ENCODE data around the gene HCRT. TPM values are rescaled to one million over a fixed set of nuclear protein-coding genes. Genes with fewer than 3 reads are reported as not detected.

The HCRT gene
- total and polyA plus RNA-seq, 9 donors: not detected

GRCh38 chr17:42179911-42180410 lies 5.3 kb downstream of the HCRT start:
- Histone ChIP-seq H3K27me3 (no peaks in the 10 kb centered on the region), H3K27ac (no peak overlapping the region), H3K36me3 (no peaks in the 10 kb centered on the region), H3K4me1 (ENCODE audit: insufficient read depth) (peaks cover 14% of the 10 kb centered on the region), H3K9me3 (no peaks in the 10 kb centered on the region), H3K4me3 (no peak overlapping the region)
- DNase-seq: peak; percentile 47 to 72 (median 69)
- intact Hi-C loops (cut with DNase I): no loop called here
- TF ChIP-seq EP300 (IDR thresholded peaks at IDR 0.05): no peak
- no peak for TF ChIP-seq CTCF (IDR thresholded peaks at IDR 0.05)
- no peak for TF ChIP-seq POLR2A (IDR thresholded peaks at IDR 0.05)
- WGBS, 3 donors: 9 to 13% (median 10%) methylated on average over 20 of the region's 20 CpGs

- no peaks in the 10 kb centered on the region for H3K9me3 ChIP-seq
- H3K4me3 ChIP-seq: no peak overlapping the region
- WGBS, 3 donors: 28 to 46% (median 37%) methylated on average over 1 of the region's 1 CpG
- no peak for TF ChIP-seq POLR2A (IDR thresholded peaks at IDR 0.05)
- no peak for TF ChIP-seq CTCF (IDR thresholded peaks at IDR 0.05)
- TF ChIP-seq EP300 (IDR thresholded peaks at IDR 0.05): no peak
- intact Hi-C loops (cut with DNase I): no loop called here
- no peaks in the 10 kb centered on the region for H3K36me3 ChIP-seq
- no peaks in the 10 kb centered on the region for H3K27me3 ChIP-seq
- H3K4me1 ChIP-seq (ENCODE audit: insufficient read depth): peaks cover 12% of the 10 kb centered on the region
- DNase-seq: no peak
- no peak overlapping the region for H3K27ac ChIP-seq
Measured at GRCh38 chr17:42179335-42179734, 5.9 kb downstream of the HCRT start.

- Histone ChIP-seq H3K36me3 (no peaks in the 10 kb centered on the region), H3K9me3 (no peaks in the 10 kb centered on the region), H3K4me3 (no peak overlapping the region), H3K4me1 (ENCODE audit: insufficient read depth) (peaks cover 9% of the 10 kb centered on the region), H3K27me3 (no peaks in the 10 kb centered on the region), H3K27ac (no peak overlapping the region)
- no peak for DNase-seq
- WGBS, 3 donors: 8 to 27% (median 8%) methylated on average over 8 to 14 of the region's 14 CpGs
- TF ChIP-seq POLR2A (IDR thresholded peaks at IDR 0.05): no peak
- no peak for TF ChIP-seq CTCF (IDR thresholded peaks at IDR 0.05)
- TF ChIP-seq EP300 (IDR thresholded peaks at IDR 0.05): no peak
- intact Hi-C loops (cut with DNase I): no loop called here
Measured at GRCh38 chr17:42178817-42179216, 6.4 kb downstream of the HCRT start.

- Histone ChIP-seq H3K27ac (no peak overlapping the region), H3K4me1 (ENCODE audit: insufficient read depth) (peaks cover 6% of the 10 kb centered on the region), H3K36me3 (no peaks in the 10 kb centered on the region), H3K4me3 (no peak overlapping the region), H3K27me3 (no peaks in the 10 kb centered on the region), H3K9me3 (no peaks in the 10 kb centered on the region)
- no peak for DNase-seq
- 84 to 92% (median 88%) methylated on average over 2 of the region's 2 CpGs for WGBS, 3 donors
- intact Hi-C loops (cut with DNase I): no loop called here
- TF ChIP-seq EP300 (IDR thresholded peaks at IDR 0.05): no peak
Measured at GRCh38 chr17:42177684-42178083, 7.6 kb downstream of the HCRT start.

GRCh38 chr17:42174126-42174783 lies 11.0 kb downstream of the HCRT start:
- Histone ChIP-seq H3K4me3 (no peak overlapping the region), H3K9me3 (no peaks in the 10 kb centered on the region), H3K4me1 (ENCODE audit: insufficient read depth) (no peaks in the 10 kb centered on the region), H3K36me3 (no peaks in the 10 kb centered on the region), H3K27ac (no peak overlapping the region), H3K27me3 (no peaks in the 10 kb centered on the region)
- TF ChIP-seq EP300 (IDR thresholded peaks at IDR 0.05) (no peak), POLR2A (IDR thresholded peaks at IDR 0.05) (no peak), CTCF (IDR thresholded peaks at IDR 0.05) (no peak)
- intact Hi-C loops (cut with DNase I): no loop called here
- 68 to 76% (median 72%) methylated on average over 14 of the region's 14 CpGs for WGBS, 3 donors
- no peak for DNase-seq
